Measurements from ENCODE around the gene S100A1. TPM values are rescaled to one million over a fixed set of nuclear protein-coding genes. Genes with fewer than 3 reads are reported as not detected.

Gene S100A1
- total RNA-seq, 1 experiment from 2014 or later, result 1.3 TPM

DNA sequence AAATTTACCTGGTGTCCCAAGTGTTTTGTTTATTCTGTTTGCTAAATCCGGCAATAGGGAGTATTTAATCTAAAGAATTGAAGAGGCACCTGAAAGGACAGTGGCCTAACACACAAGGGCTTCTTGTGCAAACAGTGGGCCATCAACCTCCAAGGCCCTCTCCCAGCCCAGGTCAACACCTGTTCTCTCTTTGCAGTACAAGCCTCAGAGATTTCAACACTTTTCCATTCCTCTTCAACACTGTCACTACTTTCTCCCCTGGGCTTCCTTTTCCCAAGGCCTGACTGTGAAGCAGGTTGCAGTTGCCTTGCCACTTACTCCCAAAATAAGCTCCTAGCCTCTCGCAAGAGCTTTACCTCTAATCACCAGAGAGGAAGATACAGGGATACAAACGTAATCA, 27.1 kb downstream of the S100A1 start:
- TF ChIP-seq JUN (CRISPR knock-in tag; IDR thresholded peaks at IDR 0.05) (no peak), JAZF1 (CRISPR knock-in tag; IDR thresholded peaks at IDR 0.05) (no peak), SP1 (CRISPR knock-in tag; conservative IDR thresholded peaks at IDR 0.05) (no peak), ZMAT4 (CRISPR knock-in tag; IDR thresholded peaks at IDR 0.05) (no peak), ATF1 (CRISPR knock-in tag; IDR thresholded peaks at IDR 0.05) (no peak), FOXK1 (CRISPR knock-in tag; IDR thresholded peaks at IDR 0.05) (no peak), ZNF671 (CRISPR knock-in tag; IDR thresholded peaks at IDR 0.05) (no peak), EMX1 (CRISPR knock-in tag; IDR thresholded peaks at IDR 0.05) (no peak), ZNF512 (CRISPR knock-in tag; IDR thresholded peaks at IDR 0.05; ENCODE audit: borderline replicate concordance) (no peak), ZNF425 (CRISPR knock-in tag; conservative IDR thresholded peaks at IDR 0.05) (no peak), ZNF219 (CRISPR knock-in tag; IDR thresholded peaks at IDR 0.05; ENCODE audit: borderline replicate concordance) (no peak), ZNF232 (CRISPR knock-in tag; IDR thresholded peaks at IDR 0.05) (no peak), ZSCAN18 (CRISPR knock-in tag; IDR thresholded peaks at IDR 0.05) (no peak), NR2C2 (CRISPR knock-in tag; IDR thresholded peaks at IDR 0.05) (no peak), GRHL2 (CRISPR knock-in tag; IDR thresholded peaks at IDR 0.05; ENCODE audit: insufficient replicate concordance, severe bottlenecking) (no peak), TP53 (CRISPR knock-in tag; IDR thresholded peaks at IDR 0.05) (no peak)
- TF ChIP-seq, protein P1, sequence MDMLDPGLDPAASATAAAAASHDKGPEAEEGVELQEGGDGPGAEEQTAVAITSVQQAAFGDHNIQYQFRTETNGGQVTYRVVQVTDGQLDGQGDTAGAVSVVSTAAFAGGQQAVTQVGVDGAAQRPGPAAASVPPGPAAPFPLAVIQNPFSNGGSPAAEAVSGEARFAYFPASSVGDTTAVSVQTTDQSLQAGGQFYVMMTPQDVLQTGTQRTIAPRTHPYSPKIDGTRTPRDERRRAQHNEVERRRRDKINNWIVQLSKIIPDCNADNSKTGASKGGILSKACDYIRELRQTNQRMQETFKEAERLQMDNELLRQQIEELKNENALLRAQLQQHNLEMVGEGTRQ (CRISPR knock-in tag; IDR thresholded peaks at IDR 0.05), result no peak
- TF ChIP-seq, protein P2, sequence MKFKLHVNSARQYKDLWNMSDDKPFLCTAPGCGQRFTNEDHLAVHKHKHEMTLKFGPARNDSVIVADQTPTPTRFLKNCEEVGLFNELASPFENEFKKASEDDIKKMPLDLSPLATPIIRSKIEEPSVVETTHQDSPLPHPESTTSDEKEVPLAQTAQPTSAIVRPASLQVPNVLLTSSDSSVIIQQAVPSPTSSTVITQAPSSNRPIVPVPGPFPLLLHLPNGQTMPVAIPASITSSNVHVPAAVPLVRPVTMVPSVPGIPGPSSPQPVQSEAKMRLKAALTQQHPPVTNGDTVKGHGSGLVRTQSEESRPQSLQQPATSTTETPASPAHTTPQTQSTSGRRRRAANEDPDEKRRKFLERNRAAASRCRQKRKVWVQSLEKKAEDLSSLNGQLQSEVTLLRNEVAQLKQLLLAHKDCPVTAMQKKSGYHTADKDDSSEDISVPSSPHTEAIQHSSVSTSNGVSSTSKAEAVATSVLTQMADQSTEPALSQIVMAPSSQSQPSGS (CRISPR knock-in tag; IDR thresholded peaks at IDR 0.05; ENCODE audit: borderline replicate concordance, low read depth), result no peak
- TF ChIP-seq, protein P3, sequence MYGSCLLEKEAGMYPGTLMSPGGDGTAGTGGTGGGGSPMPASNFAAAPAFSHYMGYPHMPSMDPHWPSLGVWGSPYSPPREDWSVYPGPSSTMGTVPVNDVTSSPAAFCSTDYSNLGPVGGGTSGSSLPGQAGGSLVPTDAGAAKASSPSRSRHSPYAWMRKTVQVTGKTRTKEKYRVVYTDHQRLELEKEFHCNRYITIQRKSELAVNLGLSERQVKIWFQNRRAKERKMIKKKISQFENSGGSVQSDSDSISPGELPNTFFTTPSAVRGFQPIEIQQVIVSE (CRISPR knock-in tag; IDR thresholded peaks at IDR 0.05; ENCODE audit: borderline replicate concordance), result no peak
- Mint-ChIP-seq H3K9me3 (no peaks in the 10 kb centered on the region), H3K27me3 (ENCODE audit: low read depth) (peaks cover 2% of the 10 kb centered on the region; the same call in 1 of the 2 replicates), H3K4me1 (peaks cover 8% of the 10 kb centered on the region), H3K36me3 (0 out of 2 replicates have a peak, but pooled peaks cover 5% of the 10 kb centered on the region), H3K4me3 (no peak overlapping the region), H3K27ac (no peak overlapping the region; the same call in 1 of the 2 replicates)
- DNase-seq (ENCODE audit: low spot score) (no peak), ATAC-seq (no peak)
- ChIA-PET POLR2A (no interaction called here), CTCF (interaction anchor here (0.7 to 1.0 kb wide), 2 partner anchors 87 to 140 kb away, joined by 3 to 5 read pairs; no protein-coding TSS in a partner anchor)
